ENCODE data around the gene IL12A.

Gene IL12A

DNA sequence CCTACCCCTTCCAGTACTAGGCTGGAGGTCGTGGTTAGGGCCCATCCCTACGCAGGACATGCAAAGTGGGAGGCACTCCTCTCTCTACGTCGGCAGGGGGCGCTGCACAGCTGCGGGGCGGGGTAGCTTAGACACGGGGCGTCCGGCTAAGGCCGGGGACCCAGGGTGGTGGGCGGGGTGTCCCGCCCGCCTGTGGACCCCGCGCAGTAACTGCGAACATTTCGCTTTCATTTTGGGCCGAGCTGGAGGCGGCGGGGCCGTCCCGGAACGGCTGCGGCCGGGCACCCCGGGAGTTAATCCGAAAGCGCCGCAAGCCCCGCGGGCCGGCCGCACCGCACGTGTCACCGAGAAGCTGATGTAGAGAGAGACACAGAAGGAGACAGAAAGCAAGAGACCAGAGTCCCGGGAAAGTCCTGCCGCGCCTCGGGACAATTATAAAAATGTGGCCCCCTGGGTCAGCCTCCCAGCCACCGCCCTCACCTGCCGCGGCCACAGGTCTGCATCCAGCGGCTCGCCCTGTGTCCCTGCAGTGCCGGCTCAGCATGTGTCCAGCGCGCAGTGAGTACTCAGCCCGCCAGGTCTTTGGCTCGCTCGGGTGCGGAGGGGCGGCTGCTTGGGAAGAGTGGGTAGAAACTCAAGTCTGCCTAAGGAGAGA lies at the start of gene IL12A:
Gene IL12A, plus strand, starts transcription at position 219 of the 655 bp plus-strand sequence.
- DNase-seq (ENCODE audit: low read depth, low spot score) = peak; percentile 89

DNA sequence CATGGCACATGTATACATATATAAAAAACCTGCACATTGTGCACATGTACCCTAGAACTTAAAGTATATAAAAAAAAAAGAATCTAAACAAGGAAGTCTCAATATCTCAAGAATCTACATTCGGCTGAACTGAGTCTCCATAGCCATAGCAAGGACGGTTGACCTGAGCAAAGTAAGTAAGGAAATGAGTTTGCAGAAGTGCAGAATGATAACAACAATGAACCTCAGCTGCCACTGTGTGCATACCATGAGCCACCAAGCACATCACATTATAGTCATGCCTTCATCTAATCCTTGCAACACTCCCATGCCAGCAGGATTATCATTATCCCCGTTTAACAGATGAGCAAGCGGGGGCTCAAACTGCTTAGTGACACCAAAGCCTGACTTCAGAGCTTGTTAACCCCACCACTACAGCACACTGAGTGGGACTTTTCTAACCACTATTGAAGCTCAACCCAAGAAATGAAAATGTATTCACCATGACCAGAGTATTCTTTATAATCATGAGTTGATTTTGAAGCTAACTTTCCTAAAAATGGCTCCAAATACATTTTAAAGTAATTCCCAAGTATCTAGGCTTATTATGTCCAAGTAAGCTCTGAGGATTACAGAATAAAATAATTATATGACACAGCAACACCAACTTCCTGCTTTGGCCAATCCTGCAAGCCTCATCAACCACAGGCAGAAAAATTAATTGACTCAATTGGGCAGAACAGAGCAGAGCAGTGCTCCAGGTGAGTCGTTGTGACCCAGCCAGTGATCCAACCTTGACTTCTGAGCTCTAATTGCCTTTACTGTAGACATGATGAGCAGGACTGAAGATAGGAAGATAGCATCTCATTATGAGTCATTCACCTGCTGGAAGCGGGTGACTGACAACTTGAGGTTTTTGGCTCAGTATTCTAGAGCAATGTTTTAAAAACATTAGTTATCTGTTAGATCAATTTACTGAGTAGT lies 47.3 kb upstream of the IL12A start:
- no peak for DNase-seq (ENCODE audit: low read depth, low spot score)

DNA sequence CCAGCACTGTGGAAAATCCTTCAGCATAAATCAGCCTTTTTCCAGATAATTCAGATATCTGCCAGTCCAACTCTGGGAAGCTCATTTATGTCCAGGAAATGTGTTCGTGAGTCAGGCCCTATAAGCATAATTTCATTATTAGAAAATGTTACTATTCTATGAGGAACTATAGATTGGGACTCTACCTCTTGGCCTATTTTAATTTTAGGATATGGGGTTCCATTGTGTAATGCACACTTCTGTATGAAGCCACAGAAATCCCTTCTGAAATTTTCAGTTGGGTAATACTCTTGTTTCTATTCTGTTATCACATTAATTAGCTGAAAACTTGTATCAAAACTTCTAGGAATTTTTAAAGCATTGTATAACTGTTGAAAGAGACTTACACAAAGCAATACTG lies 43.9 kb upstream of the IL12A start:
- DNase-seq (ENCODE audit: low read depth, low spot score) = no peak

DNA sequence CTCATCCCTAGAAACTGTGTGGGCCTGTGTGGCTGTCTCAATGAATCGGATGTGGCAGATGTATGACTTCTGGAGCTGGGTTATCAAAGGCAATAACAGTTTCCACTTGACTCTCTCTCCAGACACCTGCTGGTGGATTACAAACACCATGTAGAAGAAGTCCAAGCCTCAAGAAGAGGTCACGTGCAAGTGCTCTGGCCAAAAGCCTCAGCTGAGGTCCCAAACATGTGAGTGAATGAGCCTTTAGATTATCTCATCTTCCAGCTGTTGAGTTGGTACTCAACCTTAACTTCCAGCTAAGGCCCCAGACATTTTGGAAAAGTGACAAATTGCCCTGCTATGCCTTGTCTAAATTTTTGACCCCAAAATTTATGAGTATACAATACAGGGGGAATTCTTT lies 42.7 kb upstream of the IL12A start:
- DNase-seq (ENCODE audit: low read depth, low spot score) = no peak

DNA sequence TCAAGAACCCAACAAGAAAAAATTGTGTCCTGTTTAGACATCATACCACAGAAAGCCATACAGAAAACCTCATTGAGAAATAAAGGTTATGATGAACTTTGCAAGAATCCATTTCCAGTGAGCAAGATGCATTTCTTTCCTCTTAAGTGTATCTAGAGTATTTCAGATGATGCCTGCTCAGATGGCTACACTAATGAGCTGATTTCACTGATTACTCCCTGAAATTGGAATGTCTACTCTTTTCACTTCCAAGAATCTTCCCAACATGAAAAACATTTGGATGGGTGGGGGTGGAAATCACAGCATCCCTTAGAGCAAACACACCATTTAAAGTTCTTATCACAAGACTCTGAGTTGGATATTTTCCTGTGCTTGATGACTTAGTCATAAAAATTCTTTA lies 41.4 kb upstream of the IL12A start:
- DNase-seq (ENCODE audit: low read depth, low spot score) = peak; percentile 66

DNA sequence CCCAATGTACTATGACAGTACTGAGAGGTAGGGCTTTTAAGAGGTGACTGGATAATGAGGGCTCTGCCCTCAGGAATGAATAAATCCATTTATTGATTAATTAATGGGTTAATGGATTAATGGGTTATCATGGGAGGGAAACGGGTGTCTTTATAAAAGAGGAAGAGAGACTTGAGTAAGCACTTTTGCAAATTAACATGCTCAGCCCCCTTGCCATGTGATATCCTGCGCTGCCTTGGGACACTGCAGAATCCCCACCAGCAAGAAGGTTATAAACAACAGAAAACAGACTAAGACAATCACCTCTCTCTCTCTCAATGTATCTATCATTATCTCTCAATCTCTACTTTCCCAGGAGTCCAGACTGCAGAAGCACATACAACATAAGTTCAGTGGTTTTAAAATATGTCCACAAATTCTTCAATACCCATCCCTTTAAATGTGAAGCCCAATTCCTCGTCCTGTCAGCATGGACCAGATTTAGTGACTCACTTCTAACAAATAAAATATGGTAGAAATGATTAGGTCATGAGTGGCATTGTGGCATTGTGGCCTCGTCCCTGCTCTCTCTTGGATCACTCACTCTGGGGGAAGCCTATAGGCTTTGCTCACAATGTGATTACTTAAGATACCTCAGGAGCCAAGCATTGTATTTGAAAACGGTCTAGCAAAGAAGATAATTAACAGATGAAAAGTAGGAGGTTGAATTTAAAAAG lies 40.0 kb upstream of the IL12A start:
- no peak for DNase-seq (ENCODE audit: low read depth, low spot score)

DNA sequence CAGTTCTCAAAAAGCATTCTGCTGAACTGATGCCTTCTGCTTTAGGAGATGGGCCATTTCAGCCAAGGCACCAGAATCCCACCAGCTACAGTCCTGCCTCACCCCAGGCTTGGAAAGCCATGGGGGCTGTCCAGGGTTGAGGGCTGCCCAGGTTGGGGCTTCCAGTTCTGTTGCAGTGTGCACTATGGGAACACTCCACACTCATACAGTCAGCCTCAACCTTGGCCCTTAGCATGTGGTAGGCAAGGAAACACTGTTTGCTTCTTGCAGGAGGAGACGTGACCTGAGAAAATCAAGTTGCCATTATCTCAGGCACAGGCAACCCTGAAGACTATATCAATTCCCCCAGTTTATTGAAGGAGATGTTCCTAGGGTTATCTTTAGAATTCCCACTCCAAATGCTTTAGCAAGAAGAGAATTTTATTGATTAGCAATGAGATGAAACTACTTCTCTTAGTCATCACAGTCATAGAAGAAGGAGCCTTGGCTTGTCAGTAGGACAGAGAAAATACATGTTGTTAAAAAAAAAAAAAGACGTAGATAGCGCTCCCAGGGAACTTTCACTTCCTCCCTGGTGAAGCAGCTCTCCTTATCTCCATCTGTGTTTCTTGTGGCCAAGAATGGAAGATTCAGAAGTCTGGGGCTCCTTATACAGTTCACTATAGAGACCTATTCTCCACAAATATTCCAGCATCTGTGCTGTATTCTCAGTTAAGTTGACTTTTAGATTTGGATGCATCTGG lies 38.3 kb upstream of the IL12A start:
- DNase-seq (ENCODE audit: low read depth, low spot score) = no peak

DNA sequence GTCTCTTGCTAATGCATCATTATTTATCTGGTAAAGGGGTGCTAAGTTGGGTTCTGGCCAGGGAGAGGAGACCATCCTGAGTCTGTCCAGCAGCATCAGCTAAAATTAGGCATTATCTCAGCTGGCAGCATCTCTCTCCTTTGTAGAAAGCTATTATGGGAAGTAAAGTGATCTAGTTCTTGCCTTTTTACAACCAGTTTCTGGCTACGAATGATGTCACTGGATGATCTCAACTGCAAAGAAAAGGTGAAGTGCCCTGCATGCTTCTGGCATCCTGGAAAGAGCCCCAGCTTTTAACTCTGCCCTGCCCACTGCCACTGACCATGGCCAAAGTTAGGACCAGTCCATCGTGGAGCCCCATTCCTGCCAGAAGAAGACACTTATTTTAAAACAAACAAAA lies 37.1 kb upstream of the IL12A start:
- DNase-seq (ENCODE audit: low read depth, low spot score) = no peak

DNA sequence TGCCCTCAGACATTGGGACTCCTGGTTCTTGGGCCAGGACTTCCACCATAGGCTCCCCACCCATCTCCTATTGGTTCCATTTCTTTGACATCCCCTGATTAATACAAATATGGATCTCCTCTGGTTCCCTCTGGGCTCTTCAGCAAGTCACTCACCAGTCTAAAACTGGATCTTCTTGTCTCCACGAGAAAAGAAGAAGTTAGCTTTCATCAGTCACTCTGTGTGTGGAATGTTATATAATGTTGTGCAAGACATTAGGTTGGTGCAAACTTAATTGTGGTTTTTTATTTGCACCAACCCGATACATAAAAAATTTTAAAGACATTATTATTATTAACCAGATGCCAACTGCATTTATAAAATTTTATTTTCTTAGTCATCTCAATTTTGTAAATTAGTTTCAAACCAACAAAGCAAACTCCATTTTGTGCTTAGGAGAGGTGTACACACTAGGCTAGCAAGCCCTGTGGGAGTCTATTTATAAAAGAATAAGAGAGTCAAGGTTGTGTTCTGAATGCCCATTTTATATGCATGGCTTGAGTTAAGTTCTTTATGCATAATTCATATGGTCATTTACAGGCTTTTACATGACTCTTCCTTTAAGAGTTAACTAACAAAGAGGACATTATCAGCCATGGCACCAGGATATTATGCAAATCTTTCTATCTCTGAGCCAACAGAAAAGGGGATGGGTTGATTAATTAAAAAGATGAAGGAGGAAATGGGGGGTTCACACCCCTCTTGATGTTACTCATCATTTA lies 35.1 kb upstream of the IL12A start:
- DNase-seq (ENCODE audit: low read depth, low spot score) = no peak

DNA sequence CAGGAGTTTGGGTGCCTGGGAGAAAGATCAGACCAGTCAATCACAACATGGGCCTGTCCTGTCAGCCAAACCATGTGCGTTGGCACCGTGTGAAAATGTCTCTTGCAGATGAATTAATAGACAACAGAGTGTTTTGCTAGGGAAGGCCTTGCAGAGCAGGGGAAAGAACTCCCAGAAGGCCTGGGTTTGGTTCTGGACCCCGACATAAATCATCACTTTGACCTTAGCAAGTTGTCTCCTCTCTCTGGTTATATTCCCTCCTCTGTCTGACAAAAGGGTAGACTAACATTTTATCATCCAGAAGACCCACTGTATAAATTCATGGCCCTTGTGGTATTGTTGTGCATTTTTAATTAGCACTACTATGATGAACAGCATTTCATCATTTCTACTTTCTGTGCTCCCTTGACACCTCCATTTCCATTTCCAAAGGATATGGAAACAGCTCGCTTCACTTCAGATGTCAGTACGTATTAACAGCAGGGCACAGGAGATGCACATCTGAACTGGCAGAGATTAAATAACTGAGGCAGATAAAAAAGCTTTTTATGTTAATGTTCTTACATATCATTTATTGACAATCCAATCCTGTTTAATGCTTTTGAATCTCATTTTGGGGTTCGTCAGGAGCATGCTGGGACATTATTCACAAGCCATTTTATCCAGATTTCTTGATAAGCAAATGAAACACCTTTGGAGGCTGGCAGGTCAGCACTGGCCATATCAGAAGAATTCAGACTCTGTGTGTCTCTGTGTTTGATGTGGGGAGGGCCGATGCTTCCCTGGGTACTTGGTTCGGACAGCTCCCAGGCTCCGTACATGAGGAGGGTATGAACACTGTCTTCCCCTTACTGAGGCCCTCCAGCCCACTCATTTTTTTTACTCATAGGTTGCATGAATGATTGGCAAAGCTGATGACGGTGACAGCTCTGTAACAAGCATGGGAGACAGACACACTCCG lies 28.2 kb upstream of the IL12A start:
- DNase-seq (ENCODE audit: low read depth, low spot score) = no peak

DNA sequence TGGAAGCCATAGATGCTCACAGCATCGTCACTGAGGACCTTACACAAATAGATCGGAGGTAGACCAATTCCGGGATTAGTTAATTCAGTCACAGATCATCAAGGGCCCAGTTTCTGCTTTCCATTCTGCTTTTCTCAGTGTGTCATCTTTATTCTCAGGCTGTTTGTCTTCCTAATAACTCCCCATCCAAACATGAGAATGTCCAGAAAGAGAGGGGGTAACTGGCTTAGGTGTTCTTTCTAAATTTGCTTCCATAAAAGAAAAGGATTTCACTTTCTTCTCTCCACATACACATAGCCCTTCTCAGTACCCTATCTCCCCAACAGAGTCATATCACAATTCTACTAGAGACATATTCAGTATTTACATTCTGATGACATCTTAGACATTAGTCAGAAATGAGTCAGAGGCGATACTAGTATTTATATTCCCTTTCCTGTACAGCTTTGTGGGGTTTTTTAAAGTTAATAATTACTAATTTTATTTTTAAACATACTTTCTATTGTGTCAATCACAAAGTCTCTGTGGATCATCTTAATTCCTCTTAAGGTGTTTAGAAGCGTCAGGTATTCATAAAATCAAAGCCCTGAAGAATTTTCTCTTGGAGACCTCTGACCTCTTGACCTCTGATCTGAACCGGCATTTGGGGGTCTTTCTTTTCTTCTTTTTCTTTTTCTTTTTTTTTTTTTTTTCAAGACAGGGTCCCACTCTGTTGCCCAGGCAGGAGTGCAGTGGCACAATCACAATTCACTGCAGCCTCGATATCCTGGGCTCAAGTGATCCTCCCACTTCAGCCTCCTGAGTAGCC lies 24.3 kb upstream of the IL12A start:
- peak; percentile 29 for DNase-seq (ENCODE audit: low read depth, low spot score)

DNA sequence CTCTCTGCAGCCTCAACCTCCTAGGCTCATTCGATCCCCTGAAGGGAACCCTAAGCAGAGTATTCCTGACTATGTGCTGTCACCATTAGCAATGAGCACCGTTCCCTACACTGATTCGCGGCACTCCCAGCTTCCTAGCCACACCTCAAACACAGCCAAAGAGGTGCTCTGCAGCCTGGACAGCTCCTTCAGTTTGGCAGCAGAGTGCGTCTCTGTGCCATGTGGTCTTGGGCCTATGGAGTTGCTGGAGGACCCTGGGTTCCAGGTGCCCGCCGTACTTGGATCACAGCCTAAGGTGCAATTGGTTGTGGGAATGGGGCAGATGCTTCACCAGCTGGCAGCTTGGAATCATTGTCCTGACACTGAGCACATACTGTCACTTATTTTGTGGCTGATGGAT lies 17.3 kb upstream of the IL12A start:
- DNase-seq (ENCODE audit: low read depth, low spot score) = no peak

DNA sequence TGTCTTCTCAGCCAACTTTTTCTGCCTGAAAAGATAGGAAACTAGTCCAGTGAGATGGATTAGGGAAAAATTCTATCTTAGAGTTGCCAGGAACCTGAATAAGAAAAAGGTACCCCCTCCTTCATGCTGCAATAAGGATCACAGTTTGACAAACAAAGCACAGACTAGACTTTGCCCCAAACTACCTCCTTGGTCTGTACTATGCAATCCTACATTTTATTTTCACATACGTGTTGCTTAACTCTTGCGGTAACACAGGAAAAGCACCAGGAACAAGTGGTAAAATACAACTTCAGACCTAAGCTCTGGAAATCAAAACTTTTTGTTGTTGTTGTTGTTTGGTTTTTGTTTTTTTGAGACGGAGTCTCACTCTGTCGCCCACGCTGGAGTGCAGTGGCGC lies 11.3 kb upstream of the IL12A start:
- no peak for DNase-seq (ENCODE audit: low read depth, low spot score)

DNA sequence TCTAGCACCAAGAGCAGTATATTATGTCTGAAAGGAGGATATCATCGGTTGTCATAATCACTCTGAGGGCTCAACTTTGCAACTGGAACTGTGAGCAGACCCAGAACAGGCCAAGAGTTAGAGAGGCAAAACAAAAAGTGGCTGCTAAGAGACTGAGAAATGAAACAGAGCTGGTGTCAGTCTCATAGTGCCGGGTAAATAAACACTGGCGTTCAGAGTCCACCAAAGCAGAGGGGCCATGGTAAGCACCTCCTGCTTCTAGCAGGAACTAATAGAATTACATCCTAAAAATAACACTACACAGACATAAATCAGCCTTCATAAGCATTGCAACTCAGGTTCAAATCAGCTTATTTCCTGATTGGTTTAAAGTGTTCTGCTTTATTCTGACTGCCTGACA lies 10.3 kb upstream of the IL12A start:
- DNase-seq (ENCODE audit: low read depth, low spot score) = no peak

DNA sequence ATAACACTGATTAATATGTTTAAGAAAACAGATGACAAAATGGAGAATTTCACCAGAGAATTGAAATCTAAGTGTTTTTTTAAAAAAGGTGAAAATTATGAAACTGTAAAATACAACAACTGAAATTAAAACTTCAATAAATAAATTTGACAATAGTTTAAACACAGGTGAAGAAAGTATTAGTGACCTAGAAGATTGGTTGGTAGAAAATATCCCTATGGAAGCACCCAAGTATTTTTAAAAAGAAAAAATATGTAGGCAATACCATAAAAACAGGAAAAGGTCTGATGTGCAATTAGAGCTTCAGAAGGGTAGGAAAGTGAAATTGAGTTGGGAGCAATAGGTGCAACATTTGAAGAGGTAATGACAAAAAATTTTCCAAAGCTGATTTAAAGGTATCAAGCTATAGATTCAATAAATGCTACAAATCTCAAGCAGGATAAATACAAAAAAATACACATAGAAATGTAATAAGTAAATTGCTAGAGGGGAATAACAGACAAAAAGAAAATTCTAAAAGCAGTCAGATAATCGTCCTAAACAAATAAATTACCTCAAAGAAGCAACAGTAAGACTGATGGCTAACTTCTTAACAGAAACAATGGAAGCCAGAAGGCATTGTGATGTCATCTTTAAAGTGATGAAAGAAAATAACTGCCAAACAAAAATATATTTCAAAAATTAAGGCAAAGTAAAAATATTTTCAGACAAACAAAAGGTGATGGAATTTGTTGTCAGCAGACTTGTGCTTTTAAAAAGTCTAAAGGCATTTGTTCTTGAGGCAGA lies 9.5 kb upstream of the IL12A start:
- no peak for DNase-seq (ENCODE audit: low read depth, low spot score)

DNA sequence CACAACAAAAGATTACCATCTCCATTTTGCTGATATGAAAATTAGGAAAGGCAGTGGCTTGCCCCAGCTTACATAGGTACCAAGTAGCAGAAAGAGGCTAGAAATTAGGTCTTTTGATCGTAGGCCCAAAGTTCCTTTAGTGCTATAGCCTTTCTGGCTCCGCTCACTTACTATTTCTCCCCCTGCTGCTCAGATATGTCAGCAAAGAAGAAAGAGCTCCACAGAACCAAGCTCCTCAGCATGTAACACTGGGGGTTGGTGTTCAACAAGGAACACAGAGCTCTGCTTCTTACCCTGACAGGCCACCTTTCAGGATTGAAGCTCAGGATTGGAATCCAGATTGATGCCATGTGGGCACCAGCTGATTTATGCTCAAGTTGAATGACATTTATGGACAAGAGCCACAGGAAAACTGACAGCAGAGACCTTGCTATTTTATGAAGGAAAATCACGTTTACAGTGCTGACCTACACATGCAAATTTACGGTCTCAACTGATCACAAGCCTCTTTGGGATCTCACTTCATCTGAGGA lies 6.1 kb upstream of the IL12A start:
- no peak for DNase-seq (ENCODE audit: low read depth, low spot score)

DNA sequence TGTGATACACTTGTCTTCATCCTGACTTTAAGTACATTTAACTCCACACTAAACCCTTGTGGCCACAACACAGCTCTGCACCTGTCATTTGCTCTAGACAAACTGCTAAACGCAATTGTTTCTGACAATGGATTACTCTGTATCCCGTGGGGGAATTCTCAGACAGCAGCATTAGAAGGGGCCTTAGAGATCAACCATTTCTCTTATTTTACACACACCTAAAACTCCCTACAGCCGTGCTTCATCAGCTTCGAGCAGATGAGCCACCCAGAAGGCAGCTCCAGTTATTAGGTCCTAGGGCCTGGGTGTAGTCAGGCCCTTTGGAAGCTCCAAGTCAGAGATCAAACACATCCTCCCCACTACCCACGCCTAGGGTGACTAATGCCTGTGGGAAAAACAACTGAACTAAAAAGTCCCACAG lies 1.3 kb upstream of the IL12A start:
- DNase-seq (ENCODE audit: low read depth, low spot score) = no peak

All from astrocyte of the hippocampus (primary cell).